Ramos (cell line): ENCODE data around the gene PAPLN.
"Not testable (repeated sequence)": the region's sequence is repeated elsewhere in the genome, so short reads cannot be mapped to it uniquely, and the experiment has no call there.

Experiments used
- in situ Hi-C: fragments of 300-500 bp; cut with MboI; formaldehyde crosslinking; loops from one replicate; pipeline ENCODE4 v1.14.3; 2022; ENCODE audit warnings: low sequenced_read_pairs; ENCODE audit not compliant: unreplicated experiment

PAPLN gene

GRCh38 chr14:73237219-73237785, at the start of gene PAPLN:
PAPLN (plus strand) TSS chr14:73237506; CDS start chr14:73239779, 2,273 bp downstream.
- in situ Hi-C loops: no loop called here

- in situ Hi-C loops: no loop called here
These were observed 48.8 kb upstream of the PAPLN start for GRCh38 chr14:73188501-73188911.

- in situ Hi-C loops: no loop called here
These were observed 47.7 kb upstream of the PAPLN start for GRCh38 chr14:73189651-73190050.

- in situ Hi-C loops: no loop called here
These were observed 45.9 kb upstream of the PAPLN start for GRCh38 chr14:73191441-73191840.

- in situ Hi-C loops: not testable (repeated sequence)
These were observed 43.0 kb upstream of the PAPLN start for GRCh38 chr14:73194306-73194705.

GRCh38 chr14:73198253-73198652, 39.1 kb upstream of the PAPLN start:
- in situ Hi-C loops: no loop called here

GRCh38 chr14:73203527-73203926, 33.8 kb upstream of the PAPLN start:
- in situ Hi-C loops: no loop called here

- in situ Hi-C loops: no loop called here
These were observed 29.7 kb upstream of the PAPLN start for GRCh38 chr14:73207615-73208014.

GRCh38 chr14:73208390-73208789, 28.9 kb upstream of the PAPLN start:
- in situ Hi-C loops: no loop called here

- in situ Hi-C loops: no loop called here
These were observed 28.5 kb upstream of the PAPLN start for GRCh38 chr14:73208846-73209245.

GRCh38 chr14:73209953-73210352, 27.4 kb upstream of the PAPLN start:
- in situ Hi-C loops: no loop called here

GRCh38 chr14:73211251-73212040, 25.9 kb upstream of the PAPLN start:
- in situ Hi-C loops: no loop called here

- in situ Hi-C loops: no loop called here
These were observed 21.3 kb upstream of the PAPLN start for GRCh38 chr14:73216030-73216429.

- in situ Hi-C loops: no loop called here
These were observed 19.9 kb upstream of the PAPLN start for GRCh38 chr14:73217411-73217810.

- in situ Hi-C loops: no loop called here
These were observed 17.2 kb upstream of the PAPLN start for GRCh38 chr14:73220061-73220460.

- in situ Hi-C loops: no loop called here
These were observed 16.7 kb upstream of the PAPLN start for GRCh38 chr14:73220634-73221033.

- in situ Hi-C loops: no loop called here
These were observed 15.4 kb upstream of the PAPLN start for GRCh38 chr14:73221945-73222344.

- in situ Hi-C loops: no loop called here
These were observed 14.3 kb upstream of the PAPLN start for GRCh38 chr14:73223049-73223448.

GRCh38 chr14:73225496-73225895, 11.8 kb upstream of the PAPLN start:
- in situ Hi-C loops: no loop called here

- in situ Hi-C loops: no loop called here
These were observed 9.2 kb upstream of the PAPLN start for GRCh38 chr14:73227812-73228781.

GRCh38 chr14:73230051-73230450, 7.3 kb upstream of the PAPLN start:
- in situ Hi-C loops: no loop called here
